NCI-H524 (cell line): Measurements from ENCODE around the gene P2RY6.

Source experiments
- DNase-seq, 2 experiments: peaks; one replicate each; lab custom pipeline; 2025; lab: John Stamatoyannopoulos, UW

P2RY6 gene

DNA sequence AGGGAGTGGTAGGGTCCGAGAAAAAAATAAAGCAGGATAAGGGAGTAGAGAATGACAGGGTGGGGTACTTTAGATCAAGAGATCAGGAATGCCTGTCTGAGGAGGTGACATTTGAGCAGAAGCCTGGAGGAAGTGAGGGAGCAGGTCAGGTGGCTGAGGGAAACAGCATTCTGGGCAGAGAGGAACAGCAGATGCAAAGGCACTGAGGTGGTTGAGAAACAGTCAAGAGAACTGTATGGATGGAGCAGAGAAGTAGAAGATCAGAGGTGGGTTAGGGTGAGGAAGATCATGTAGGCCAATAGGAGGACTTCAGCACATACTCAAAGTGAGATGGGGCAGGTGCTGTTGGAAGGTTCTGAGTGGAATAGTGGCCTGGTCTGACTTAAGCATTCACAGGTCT lies 44.3 kb downstream of the P2RY6 start:
- no peak for DNase-seq

DNA sequence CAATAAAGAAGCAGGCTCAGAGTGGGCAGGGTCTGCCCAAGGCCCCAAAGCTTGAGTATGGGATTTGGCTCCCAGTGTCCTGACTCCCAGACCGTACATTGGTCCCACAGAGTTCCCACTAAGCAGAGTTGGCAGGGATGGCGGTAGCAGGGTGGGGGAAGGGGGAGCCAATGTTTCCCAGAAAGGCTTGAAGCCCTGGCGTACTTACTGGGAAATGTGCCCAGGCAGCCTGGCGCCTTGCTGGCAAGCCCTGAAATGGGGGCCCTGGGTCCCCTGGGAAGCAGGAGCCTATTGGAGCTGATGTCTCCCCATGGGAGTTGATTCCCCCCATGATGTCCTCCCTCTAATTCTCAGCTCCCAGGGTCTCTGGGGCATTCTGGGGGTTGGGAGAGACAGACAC lies 45.2 kb downstream of the P2RY6 start:
- DNase-seq = no peak

DNA sequence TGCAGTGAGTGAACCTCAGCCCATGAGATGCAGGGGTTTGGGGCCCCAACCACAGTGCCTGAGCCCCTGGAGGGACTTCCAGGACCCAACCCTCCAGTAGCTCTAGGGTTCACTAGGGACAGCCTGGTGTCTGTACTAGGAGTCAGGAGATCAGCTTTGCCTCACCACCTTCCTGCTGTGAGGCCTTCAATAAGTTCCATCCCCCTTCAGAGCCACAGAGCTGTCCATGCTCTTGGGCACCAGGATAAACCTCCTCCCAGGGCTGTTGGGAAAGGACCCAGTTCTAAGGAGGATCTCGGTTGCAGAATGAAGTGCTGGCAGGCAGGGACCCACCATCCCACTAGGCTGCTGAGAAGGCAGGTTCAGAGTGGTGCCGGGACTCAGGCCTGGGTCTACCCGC lies 45.7 kb downstream of the P2RY6 start:
- no peak for DNase-seq

DNA sequence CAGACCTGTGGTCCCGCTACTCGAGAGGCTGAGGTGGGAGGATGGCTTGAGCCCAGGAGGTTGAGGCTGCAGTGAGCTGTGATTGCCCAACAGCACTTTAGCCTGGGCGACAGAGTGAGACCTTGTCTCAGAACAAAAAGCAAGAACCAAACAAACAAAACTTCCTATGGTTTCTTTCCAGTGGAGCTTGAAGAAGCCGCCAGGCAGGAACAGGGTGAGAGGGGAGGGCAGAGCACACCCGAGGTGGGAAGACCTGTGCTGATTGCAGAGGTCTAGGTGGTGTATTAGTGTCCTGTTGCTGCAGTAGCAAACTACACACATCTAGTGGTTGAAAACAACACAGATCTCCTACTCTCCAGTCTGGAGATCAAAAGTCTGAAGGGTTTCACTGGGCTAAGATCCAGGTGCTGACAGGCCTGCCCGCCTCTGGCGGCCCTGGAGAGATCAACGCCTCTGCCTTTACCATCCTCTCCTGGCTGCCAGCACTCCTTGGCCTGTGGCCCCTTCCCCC lies 46.4 kb downstream of the P2RY6 start:
- no peak for DNase-seq

DNA sequence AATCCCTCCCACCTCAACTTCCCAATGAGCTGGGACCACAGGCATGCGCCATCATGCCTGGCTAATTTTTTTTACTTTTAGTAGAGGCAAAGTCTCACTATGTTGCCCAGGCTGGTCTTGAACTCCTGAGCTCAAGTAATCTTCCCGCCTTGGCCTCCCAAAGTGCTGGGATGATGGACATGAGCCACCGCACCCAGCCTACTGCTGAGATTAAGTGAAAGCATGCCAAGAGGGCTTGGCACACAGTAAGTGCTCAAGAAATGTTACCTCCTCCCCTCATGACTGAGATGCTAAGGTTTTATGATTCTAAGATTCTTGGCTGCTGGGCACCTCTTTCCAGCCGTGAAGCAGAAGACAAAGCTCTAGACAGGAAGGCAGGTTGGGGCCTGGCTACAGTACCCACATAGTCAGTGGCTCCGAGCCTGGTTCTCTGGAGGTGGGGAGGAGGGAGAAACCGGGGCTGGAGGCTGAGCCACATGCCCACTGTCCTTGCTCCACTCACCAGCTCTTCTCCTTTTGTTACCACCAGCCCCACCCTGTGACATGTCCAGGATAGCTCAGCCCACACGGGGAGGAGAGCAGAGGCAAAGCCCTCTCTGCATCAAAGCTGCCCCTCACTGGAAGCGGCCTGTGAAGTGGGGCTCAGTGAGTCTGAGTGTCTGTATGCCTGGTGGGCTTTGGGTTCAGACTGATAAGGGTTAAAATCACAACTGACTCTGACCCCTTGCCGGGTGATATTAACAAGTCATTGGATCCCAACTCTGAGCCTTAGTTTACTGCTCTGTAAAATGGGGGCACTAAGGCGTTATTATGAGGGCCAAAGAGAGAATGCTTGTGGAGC lies 48.8 kb downstream of the P2RY6 start:
- DNase-seq = no peak

DNA sequence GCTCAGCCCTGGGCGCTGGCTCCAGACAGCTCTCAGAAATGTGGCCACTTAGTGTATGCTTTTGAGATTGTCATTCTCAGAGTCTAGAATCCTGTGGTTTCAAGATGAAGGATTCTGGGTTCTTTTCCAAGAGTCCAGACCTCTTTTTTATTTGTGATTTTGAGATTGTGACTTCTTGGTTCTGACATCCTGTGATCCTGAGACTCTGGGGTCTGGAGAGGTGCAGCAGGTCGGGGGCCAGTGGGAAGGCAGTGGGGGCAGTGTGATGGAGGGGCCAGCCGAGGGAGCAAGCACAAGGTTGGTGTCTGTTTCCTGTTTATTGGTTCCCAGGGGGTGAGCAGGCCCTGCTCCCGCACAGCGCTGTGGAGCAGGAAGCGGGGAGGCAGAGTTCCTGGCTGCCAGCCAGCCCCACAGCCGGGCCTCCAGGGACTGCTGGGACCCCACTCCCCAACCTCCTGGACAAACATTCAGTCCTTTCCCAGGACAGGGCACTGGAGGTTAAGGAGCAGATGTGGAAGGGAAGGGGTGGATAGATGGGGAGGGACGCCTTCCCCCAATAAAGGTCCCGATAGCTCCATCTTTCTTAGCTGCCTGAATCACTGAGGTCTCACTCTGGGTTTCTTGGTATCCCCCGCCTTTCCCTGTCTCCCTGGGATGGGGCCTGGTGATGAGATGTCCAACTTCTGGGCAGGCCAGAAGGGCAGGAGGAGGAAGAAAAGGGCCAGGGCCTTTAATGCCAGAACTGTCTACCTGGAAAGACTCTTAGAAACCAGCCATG lies 49.7 kb downstream of the P2RY6 start:
- no peak for DNase-seq

DNA sequence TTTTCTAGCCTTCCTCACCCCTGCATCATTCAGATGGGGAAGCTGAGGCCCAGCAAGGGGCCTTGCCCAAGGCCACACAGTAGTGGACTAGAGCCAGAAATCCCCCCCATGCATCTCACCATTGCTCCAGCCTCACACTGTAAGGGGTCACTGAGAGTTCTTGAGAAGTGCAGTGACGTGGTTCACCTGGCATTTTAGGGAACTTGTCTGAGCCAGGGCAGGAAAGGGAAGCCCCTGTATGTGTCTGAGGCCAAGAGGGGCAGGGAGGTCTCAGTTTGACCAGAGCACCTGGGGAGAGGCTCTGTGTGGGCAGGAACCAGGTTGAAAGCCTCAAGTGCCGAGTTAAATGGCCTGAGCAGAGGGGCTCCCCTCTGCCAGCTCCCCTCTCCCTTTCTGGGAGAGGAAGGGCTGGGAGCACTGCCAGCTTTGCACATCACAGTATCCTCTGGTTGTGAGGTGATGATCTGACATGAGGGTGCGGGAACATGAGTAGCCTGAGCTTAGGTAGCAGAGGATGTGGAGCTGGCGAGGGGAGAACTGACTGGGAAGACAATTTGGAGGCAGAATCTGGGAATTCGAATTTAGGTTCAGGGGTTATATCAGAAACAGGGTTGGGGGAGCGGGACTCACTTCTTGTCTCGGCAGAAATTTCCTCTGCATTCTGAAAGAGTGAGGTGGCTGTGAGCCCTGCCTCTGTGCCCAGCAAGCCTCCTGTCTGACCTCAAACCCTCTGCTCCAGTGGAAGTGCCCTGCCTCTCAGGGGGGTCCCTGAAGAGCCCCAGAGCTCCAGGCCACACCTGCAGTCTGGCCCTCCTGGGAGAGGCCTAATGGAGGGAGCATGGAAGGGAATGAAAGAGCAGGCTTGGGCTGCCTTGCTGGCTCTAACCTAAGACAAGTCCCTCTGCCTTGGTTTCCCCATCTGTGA lies 50.5 kb downstream of the P2RY6 start:
- DNase-seq = no peak

DNA sequence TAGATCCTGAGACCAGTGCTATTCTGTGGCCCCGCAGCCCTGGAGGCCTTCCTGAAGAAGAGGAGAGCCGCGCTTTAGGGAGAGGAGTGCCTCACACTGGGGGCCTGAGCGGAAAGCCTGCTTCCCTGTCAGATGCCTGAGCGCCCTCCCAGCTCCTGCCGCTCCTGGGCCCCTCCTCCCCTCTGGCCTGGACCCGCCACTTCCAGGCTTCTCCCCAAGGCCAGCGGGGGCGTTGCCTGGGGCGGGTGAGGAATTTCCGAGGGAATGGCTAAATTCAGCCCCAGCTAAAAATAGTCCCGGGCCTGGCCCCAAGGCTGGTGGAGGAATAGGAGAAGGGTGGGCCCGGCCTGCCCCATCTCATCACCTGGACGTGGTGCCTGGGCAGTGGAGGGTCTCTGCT lies 51.3 kb downstream of the P2RY6 start:
- DNase-seq = no peak

DNA sequence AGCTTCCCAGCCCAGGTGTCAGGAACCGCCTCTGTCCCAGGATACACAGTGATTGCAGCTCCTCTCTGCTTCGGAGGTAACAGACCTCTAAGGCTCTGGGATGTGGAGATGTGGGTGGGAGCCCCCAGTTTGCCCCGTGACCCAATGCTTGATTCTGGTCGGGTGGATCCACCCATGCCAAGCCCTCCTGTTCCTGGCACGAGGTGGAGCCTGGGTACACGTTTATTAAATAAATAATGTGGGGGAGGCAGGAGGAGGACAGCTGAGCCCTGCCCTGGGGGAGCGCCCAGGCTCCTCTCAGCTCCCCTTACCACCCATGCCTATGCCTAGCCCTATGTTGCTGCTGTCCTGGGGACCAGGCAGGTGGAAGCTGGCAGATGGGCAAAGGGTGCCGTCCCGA lies 52.0 kb downstream of the P2RY6 start:
- DNase-seq = no peak

DNA sequence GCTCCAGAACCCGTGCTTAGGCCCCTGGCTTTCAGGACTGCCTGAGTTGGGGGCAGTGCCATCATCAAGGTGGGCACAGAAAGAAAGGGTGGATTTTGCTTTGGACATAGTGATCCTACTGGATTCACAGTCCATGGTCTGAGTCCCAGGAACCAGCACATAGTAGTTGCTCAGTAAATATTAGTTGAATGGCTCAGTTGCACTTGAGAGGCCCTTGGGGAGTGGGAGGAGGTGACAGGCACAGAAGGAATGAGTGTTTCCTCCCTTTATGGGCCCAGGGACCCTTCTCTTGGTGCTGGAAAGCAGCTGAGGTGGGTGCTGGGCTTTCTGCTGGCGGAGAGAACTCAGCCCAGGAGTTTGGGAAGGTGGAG lies 52.5 kb downstream of the P2RY6 start:
- DNase-seq = no peak

DNA sequence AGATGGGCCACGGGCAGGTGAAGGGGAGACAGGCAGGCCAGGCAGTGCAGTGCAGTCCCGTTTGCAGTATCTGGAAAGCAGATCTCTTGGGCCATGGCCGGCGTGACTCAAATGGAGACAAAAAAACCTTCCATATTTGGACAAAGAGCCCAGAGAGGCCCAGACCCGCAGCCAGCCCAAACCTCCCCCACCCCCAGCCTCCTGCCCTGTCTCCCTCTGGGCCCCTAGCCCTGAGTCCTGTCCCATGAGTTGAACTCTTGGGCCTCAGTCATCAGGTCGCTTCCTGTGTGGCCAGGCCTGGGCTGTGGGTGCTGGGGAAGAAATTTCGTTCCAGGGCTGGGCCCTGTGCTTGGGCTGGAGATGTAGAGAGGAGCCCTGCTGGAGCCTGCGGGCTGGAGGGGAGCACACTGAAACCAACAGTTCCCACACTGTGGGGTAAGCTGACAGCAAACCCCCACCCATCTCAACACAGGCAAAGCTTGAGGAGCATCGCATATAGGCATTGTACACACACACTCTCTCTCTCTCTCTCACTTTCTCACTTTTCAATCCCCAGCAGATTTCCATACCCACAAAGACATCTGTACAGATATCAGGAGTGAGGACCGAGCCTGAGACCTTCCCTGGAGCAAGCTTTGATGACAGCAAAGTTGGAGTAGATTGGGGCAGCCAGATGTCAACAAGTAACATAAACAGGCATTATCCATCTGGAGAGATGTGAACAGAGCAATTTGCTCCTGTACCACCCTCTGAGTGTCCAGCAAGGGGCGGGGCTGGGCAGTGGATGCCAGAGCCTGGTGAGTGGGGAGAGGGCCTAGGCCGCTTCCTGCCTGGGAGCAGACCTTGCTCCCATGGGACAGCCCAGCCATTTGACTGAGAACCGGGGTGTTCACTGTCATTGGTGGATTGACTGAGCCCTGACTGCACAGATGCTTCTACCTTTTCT lies 53.2 kb downstream of the P2RY6 start:
- DNase-seq = peak; percentile 90 to 95

DNA sequence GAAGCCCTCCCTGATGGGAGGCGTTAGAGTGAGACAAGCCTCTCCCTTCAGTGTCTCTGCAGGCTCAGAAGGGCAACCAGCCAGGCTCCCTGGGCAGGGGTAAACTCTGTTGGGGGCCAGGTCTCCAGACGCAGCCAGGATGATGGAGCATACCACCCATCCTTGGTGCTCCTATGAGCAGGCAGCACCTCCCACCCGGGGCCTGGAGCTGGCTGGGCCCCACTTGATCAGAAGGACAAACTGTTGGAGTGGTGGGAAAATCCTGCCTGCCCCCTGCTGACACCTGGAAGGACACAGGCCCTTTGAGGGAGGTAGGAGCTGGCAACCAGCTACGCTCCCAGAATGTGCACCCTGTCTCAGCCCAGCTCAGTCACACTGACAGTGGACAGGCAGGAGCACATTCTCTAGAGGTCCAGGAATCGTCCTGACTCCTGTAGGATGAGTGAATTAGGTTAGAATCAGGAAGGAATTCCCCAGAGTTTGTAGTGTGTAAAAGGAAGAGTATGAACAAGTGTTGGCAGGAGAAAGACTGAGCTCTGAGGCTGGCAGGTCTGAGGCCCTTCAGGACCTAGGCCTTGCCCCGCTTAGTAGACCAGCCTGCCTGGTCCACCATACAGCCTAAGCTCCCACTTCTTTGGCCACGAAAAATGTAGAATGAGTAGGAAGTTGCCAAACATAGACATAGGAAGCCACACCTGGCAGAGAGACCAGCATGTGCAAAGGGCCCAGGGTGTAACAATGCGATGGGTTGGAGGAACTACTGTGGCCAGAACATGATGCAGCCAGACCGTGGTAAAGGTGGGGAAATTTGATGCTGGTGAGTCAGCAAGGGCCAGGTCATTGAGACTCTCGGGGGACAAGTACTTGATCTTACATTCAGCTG lies 55.0 kb downstream of the P2RY6 start:
- no peak for DNase-seq

DNA sequence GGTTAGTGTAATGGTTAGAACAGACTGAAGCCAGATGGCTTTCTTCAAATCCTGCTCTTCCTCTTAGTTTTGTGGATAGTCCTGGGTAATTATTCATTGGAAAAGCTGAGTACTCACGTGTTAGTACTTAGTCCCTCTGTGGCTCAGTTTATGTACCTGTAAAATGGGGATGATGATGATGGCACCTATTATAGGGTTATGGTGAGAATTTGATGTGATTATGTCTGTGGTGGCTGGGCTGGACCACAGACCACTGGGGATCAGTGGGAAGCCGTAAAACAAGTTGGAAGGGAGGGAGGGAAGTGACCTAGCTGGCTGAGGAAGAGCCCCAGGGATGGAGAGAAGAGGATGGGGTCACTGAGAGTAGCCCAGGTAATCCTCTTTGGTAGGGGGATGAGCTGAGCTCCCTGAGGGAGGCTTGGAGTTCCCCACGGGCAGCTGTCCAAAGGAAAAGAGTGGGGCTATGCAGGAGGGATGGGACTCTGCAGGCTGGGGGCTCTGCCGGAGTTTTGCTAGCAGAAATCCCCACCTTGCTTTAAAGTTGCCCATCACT lies 55.8 kb downstream of the P2RY6 start:
- DNase-seq = no peak

DNA sequence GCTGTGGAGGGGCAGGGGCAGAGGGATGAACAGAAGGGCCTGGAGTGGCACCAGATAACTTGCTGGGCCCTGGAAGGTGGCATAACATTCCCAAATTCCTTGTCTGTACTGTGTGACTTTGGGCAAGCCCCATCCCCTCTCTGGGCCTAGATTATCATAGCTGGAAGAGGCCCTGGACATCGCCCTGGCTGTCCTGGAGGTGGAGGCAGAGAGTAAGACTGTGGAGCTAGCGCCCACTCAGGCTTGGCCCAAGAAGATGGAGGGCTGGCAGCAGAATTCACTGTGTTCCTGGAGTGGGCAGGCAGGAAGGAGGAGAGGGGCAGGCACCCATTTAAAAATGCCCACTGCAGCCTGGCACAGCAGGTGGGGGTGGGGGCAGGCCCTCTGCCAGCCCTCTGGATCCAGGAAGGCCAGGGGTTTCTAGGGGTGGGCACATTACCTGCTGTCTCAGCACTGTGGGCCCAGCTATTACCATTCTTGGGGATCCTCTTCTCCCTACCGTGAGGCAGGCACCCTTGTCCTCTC lies 58.5 kb downstream of the P2RY6 start:
- no peak for DNase-seq

DNA sequence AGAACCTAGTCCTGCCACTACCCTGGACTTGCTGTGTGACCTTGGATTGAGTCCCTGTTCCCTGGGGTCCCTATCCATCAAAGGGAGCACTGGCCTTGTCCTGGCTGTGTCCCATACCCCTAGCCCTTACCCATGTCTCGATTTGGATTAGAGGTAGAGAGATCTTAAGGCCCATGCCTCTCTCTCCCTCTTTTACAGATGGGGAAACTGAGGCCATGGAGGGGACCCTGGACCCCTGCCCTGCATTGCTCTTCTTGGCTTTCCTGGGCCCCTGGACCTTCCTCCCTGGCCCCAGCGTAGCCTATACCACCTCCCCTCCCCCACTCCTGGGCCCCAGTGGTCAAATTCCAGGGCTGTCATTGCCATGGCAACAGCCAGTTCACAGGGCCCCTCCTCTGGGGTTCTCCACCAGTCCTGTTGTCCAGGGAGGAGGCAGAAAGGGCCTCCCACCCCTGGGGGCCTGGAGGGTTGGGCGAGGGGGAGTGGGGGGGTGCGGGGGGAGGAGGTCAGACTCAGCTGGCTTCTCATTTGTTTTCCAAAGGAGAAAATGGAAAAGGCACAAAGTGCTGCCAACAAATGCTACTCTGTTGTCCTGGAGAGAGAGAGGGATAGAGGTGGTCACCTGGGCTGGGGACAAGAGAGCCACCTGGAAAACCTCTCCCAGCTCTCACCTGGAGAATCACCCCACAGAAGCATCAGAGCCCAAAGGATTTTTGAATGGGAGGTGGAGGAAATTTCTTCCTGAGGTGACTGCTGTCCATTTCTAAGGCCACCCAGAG lies 59.2 kb downstream of the P2RY6 start:
- no peak for DNase-seq

DNA sequence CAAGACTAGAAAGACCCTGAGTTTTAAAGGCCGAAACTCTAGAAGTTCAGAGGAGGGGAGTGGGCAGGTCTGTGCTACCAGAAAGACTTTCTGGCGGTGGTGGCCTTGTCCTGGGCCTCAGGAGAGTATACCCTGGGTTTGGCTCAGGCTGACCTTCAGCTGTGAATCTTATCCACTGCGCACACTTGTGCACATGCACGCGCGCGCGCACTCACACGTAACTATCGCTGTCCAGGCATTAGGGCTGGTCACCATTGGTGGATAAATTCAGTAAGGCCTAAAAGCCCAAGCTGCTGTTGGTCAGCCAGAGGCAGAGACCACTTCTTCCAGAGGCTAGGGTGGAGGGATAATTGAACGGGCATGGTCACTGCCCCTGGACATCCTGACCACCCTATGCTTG lies 61.0 kb downstream of the P2RY6 start:
- DNase-seq = no peak

DNA sequence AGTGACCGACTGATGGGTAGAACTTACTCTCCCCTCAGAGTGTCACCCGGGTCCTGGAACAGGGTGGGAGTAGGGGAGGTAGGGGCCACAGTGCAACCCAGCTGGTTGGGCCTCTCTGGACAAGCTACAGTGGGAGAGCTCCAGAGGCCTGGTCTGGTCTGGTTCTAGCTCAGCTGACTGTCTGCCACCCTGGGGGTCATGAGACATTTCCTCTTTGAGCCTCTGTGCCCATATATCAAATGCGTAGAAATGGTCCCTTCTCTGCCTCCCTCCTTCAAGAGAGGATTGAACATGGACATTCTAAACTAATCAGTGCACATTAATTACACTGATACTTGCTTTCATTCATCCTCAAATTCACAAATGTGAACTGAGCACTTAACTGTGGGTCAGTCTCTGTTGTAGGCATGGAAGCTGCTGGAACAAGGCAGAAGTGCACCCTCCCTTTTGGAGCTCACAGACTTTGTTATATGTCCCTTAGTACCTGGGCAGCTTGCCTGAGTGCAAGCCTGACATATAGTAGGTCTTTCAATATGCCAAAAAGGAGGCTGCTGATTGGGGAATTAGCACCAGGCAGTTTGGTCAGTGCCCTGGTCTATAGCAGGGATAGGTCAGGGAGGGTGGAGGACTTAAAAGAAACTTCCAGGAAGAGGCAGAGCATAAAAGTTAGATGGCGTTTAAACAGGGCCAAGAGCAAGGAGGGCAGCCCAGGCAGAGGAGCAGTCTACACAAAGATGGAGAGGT lies 61.7 kb downstream of the P2RY6 start:
- DNase-seq = no peak
